HCT116 (cell line): ENCODE measurements around the gene ALDH16A1.

ENCODE experiments used
- ATF3 ChIP-seq: IDR thresholded peaks from 2 replicates; pipeline ENCODE4 v1.6.1; 2012
- CTCF ChIP-seq, 3 experiments: fragments of 200-600 bp in 1 of 3; sonication (generic) in 1 of 3; IDR thresholded peaks in 2 of 3; conservative IDR thresholded peaks in 1 of 3; 2 replicates each; pipeline ENCODE4 v1.5.1; 2012 to 2017; ENCODE audit warnings: low read depth in 2 of 3, low read length in 2 of 3, antibody characterized with exemption in 1 of 3, borderline replicate concordance in 1 of 3, control low read depth in 1 of 3, mild to moderate bottlenecking in 1 of 3, mixed read lengths in 1 of 3, mixed run types in 1 of 3, moderate library complexity in 1 of 3; ENCODE audit not compliant: insufficient read depth in 1 of 3
- ELF1 ChIP-seq: IDR thresholded peaks from 2 replicates; pipeline ENCODE4 v1.6.1; 2012; ENCODE audit warnings: low read depth, borderline replicate concordance
- EZH2 ChIP-seq: fragments of 200-600 bp; sonication (generic); IDR thresholded peaks from 2 replicates; pipeline ENCODE4 v1.6.1; 2017; ENCODE audit warnings: antibody characterized with exemption, mixed run types
- POLR2A ChIP-seq: IDR thresholded peaks from 2 replicates; pipeline ENCODE4 v1.7.0; 2011; ENCODE audit warnings: borderline replicate concordance; ENCODE audit not compliant: insufficient read depth, insufficient read length; ENCODE audit errors: extremely low read depth
- POLR2AphosphoS5 ChIP-seq: IDR thresholded peaks from 2 replicates; pipeline ENCODE4 v1.6.1; 2011; ENCODE audit warnings: mild to moderate bottlenecking, low read depth, low read length, moderate library complexity
- REST ChIP-seq: IDR thresholded peaks from 2 replicates; pipeline ENCODE4 v1.6.1; 2012; ENCODE audit warnings: low read depth
- SP1 ChIP-seq: IDR thresholded peaks from 2 replicates; pipeline ENCODE4 v1.6.1; 2012; ENCODE audit warnings: low read depth
- SRF ChIP-seq: IDR thresholded peaks from 2 replicates; pipeline ENCODE4 v1.6.1; 2012; ENCODE audit warnings: low read depth
- YY1 ChIP-seq: IDR thresholded peaks from 2 replicates; pipeline ENCODE4 v1.6.1; 2011; ENCODE audit warnings: low read length, low read depth, moderate library complexity, mild to moderate bottlenecking; ENCODE audit not compliant: insufficient replicate concordance; ENCODE audit errors: extremely low read depth
- ZBTB33 ChIP-seq: IDR thresholded peaks from 2 replicates; pipeline ENCODE4 v1.6.1; 2011; ENCODE audit warnings: mild to moderate bottlenecking, low read length, moderate library complexity; ENCODE audit not compliant: insufficient replicate concordance; ENCODE audit errors: extremely low read depth
- ZNF274 ChIP-seq: fragments of 200-500 bp; sonication (Bioruptor generic); IDR thresholded peaks from 2 replicates; pipeline ENCODE4 v1.6.1; 2014; ENCODE audit warnings: mild to moderate bottlenecking, low read depth, low read length, inconsistent platforms

DNA sequence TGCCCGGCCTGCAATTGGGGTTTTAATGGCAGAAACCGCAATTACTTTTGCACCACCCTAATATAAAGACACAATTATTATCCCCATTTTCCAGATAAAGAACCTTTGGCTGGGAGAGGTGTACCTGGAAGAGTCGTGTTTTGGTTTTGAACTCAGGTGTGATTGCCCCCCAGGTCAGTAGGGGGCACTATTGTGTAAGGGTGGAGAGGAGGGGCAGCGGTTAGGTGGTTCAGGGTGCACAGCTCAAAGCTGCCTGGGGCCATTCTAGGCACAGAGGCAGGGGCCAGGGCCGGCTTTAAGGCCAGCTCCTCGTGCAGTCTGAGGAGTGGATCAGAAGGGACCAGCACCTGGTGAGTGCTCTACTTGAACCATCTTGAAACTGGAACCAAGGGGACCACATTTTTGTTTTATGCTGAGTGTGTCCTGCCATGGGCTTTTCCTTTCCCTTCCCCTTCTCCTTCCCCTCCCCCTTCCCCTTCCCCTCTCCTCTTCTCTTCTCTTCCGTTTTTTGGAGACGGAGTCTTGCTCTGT, 53.6 kb downstream of the ALDH16A1 start:
- TF ChIP-seq CTCF (IDR thresholded peaks at IDR 0.05 in 2 of 3, conservative IDR thresholded peaks at IDR 0.05 in 1 of 3; ENCODE audit: borderline replicate concordance in 1 of 3, insufficient read depth in 1 of 3, low read depth in 2 of 3, low read length in 2 of 3) (peak; percentile 94 to 96 (median 95)), ELF1 (no peak), EZH2 (no peak), SRF (no peak), POLR2AphosphoS5 (no peak), ZNF274 (no peak), REST (no peak), ATF3 (no peak), POLR2A (no peak), ZBTB33 (no peak), SP1 (no peak), YY1 (peak; percentile 59)
